Islet of Langerhans (tissue), 1 donor: ENCODE measurements around the gene PCDHB9.
"Not testable (repeated sequence)": the region's sequence is repeated elsewhere in the genome, so short reads cannot be mapped to it uniquely, and the experiment has no call there.

Experiments used
- FAIRE-seq: peaks from one replicate; lab custom pipeline; 2011; peaks lifted over from hg19 to GRCh38; lab: Jason Lieb, UNC

PCDHB9 gene

GRCh38 chr5:141186897-141187512 lies at the start of gene PCDHB9:
Gene PCDHB9, plus strand, starts transcription at chr5:141187161. Its CDS starts 158 bp downstream, at chr5:141187319.
- FAIRE-seq, result no peak

GRCh38 chr5:141137346-141137745 lies 49.6 kb upstream of the PCDHB9 start:
- not testable (repeated sequence) for FAIRE-seq

GRCh38 chr5:141149812-141150211 lies 37.1 kb upstream of the PCDHB9 start, which contains the start of gene PCDHB6:
Gene PCDHB6, plus strand, starts transcription at chr5:141150057. Its CDS starts 201 bp downstream, at chr5:141150258.
- no peak for FAIRE-seq

DNA sequence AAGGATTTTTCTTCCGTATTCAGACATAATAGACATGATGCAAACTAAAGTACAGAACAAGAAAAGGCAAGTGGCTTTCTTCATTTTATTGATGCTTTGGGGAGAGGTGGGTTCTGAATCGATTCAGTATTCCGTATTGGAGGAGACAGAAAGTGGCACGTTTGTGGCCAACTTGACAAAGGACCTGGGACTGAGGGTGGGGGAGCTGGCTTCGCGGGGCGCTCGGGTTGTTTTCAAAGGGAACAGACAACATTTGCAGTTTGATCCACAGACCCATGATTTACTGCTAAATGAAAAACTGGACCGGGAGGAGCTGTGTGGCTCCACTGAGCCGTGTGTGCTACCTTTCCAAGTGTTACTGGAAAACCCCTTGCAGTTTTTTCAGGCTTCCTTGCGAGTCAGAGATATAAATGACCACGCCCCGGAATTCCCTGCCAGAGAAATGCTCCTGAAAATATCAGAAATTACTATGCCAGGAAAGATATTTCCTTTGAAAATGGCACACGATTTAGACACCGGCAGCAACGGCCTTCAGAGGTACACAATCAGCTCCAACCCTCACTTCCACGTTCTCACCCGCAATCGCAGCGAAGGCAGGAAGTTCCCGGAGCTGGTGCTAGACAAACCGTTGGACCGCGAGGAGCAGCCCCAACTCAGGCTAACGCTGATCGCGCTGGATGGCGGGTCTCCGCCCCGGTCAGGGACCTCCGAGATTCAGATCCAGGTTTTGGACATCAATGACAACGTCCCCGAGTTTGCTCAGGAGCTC lies 36.6 kb upstream of the PCDHB9 start:
- no peak for FAIRE-seq

DNA sequence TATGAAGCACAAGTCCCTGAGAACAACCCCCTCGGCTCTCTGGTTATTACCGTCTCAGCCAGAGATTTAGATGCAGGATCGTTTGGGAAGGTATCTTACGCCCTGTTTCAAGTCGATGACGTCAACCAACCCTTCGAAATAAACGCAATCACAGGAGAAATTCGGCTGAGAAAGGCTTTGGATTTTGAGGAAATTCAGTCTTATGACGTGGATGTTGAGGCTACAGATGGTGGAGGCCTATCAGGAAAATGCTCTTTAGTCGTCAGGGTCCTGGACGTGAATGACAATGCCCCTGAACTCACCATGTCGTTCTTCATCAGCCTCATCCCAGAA lies 36.0 kb upstream of the PCDHB9 start:
- FAIRE-seq, result no peak

- FAIRE-seq, result not testable (repeated sequence)
Measured at GRCh38 chr5:141151632-141152031, 35.3 kb upstream of the PCDHB9 start.

DNA sequence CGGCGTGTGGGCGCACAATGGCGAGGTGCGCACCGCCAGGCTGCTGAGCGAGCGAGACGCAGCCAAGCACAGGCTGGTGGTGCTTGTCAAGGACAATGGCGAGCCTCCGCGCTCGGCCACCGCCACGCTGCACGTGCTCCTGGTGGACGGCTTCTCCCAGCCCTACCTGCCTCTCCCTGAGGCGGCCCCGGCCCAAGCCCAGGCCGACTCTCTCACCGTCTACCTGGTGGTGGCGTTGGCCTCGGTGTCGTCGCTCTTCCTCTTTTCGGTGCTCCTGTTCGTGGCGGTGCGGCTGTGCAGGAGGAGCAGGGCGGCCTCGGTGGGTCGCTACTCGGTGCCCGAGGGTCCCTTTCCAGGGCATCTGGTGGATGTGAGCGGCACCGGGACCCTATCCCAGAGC lies 34.9 kb upstream of the PCDHB9 start:
- not testable (repeated sequence) for FAIRE-seq

- FAIRE-seq, result no peak
Measured at GRCh38 chr5:141155540-141156374, 31.2 kb upstream of the PCDHB9 start.

DNA sequence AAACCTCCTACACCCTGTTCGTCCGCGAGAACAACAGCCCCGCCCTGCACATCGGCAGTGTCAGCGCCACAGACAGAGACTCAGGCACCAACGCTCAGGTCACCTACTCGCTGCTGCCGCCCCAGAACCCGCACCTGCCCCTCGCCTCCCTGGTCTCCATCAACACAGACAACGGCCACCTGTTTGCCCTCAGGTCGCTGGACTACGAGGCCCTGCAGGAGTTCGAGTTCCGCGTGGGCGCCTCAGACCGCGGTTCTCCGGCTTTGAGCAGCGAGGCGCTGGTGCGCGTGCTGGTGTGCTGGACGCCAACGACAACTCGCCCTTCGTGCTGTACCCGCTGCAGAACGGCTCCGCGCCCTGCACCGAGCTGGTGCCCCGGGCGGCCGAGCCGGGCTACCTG lies 29.6 kb upstream of the PCDHB9 start:
- FAIRE-seq, result not testable (repeated sequence)

- not testable (repeated sequence) for FAIRE-seq
Measured at GRCh38 chr5:141157901-141158300, 29.1 kb upstream of the PCDHB9 start.

- FAIRE-seq, result no peak
Measured at GRCh38 chr5:141172381-141173204, 14.4 kb upstream of the PCDHB9 start, which contains the start of gene PCDHB7. Gene PCDHB7, plus strand, starts transcription at chr5:141172644. Its CDS starts 192 bp downstream, at chr5:141172836.

GRCh38 chr5:141174291-141175104 lies 12.5 kb upstream of the PCDHB9 start:
- FAIRE-seq, result not testable (repeated sequence)

- peak; percentile 98 for FAIRE-seq
Measured at GRCh38 chr5:141175933-141176332, 11.0 kb upstream of the PCDHB9 start.

GRCh38 chr5:141177577-141178191 lies 9.3 kb upstream of the PCDHB9 start, which contains the start of gene PCDHB8:
Gene PCDHB8, plus strand, starts transcription at chr5:141177790. Its CDS starts 245 bp downstream, at chr5:141178035.
- not testable (repeated sequence) for FAIRE-seq

GRCh38 chr5:141179371-141179770 lies 7.6 kb upstream of the PCDHB9 start:
- not testable (repeated sequence) for FAIRE-seq

GRCh38 chr5:141179876-141180275 lies 7.1 kb upstream of the PCDHB9 start:
- not testable (repeated sequence) for FAIRE-seq

DNA sequence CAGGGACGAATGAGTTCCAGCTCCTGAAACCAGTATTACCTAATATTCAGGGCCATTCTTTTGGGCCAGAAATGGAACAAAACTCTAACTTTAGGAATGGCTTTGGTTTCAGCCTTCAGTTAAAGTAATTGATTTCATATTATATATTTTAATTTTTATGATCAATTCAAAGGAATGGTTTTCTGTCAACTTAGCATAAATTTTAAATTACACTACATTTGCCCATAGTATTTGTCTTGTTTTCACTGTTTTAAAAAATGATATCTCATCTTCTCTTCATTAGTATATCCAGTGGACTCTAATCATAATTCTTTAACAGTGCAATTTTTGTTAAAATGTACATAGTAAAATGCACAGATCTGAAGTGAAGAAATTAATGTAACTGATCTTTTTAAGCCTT lies 6.6 kb upstream of the PCDHB9 start:
- FAIRE-seq, result no peak

GRCh38 chr5:141182248-141182647 lies 4.7 kb upstream of the PCDHB9 start, which contains the start of gene PCDHB16:
Gene PCDHB16, plus strand, starts transcription at chr5:141182387. Its CDS starts 173 bp downstream, at chr5:141182560.
- FAIRE-seq, result no peak

- not testable (repeated sequence) for FAIRE-seq
Measured at GRCh38 chr5:141184117-141184855, 2.7 kb upstream of the PCDHB9 start.
